22Rv1 (cell line): Measurements from ENCODE around the gene CAMTA1.

Source experiments
- CTCF ChIP-seq: fragments of 450-650 bp; IDR thresholded peaks from 2 replicates; pipeline ENCODE4 v1.5.1; 2017; ENCODE audit warnings: mild to moderate bottlenecking
- ZFX ChIP-seq: fragments of 450-650 bp; IDR thresholded peaks from 2 replicates; pipeline ENCODE4 v1.6.1; 2017; ENCODE audit warnings: antibody characterized with exemption, borderline replicate concordance

GRCh38 chr1:7229186-7229585, 443.9 kb downstream of the CAMTA1 start:
- TF ChIP-seq CTCF: no peak
- TF ChIP-seq ZFX: no peak
